Left lung (tissue), 10 donors: ENCODE measurements around the gene AGMAT. TPM values are rescaled to one million over a fixed set of nuclear protein-coding genes. Genes with fewer than 3 reads are reported as not detected.

ENCODE experiments used
- ATAC-seq: fragments of 200-7000 bp; cut with Tn5 transposase; one replicate; pipeline ENCODE4 v1.9.1; 2020; ENCODE audit warnings: moderate library complexity
- DNase-seq, 4 donors: peaks; one replicate each; pipeline ENCODE4 v3.0.0-alpha.2; 2013 to 2020
- H3K27ac ChIP-seq, 2 donors: fragments of 200-600 bp; sonication (generic) in 1 of 2; one replicate each; pipeline versions ENCODE4 v1.5.0 to v1.8.0; 2020 to 2021
- H3K27me3 ChIP-seq, 2 donors: fragments of 200-600 bp; sonication (generic) in 1 of 2; one replicate each; pipeline versions ENCODE4 v1.5.0 to v1.8.0; 2020 to 2021
- H3K36me3 ChIP-seq, 2 donors: fragments of 200-600 bp; sonication (generic) in 1 of 2; one replicate each; pipeline versions ENCODE4 v1.5.0 to v1.8.0; 2020 to 2021
- H3K4me1 ChIP-seq, 2 donors: fragments of 200-600 bp; one replicate each; pipeline ENCODE4 v1.8.0; 2021
- H3K4me3 ChIP-seq, 2 donors: fragments of 200-600 bp; sonication (generic) in 1 of 2; one replicate each; pipeline versions ENCODE4 v1.5.0 to v1.8.0; 2020 to 2021; ENCODE audit warnings: mild to moderate bottlenecking in 1 of 2
- H3K9me3 ChIP-seq, 2 donors: fragments of 200-600 bp; sonication (generic) in 1 of 2; one replicate each; pipeline versions ENCODE4 v1.5.0 to v1.8.0; 2020 to 2021
- intact Hi-C, 2 donors: fragments of 100-400 bp; cut with DNase I; formaldehyde crosslinking; loops; one replicate each; pipeline versions ENCODE4 v1.11.2 to v1.14.2; 2022
- polyA plus RNA-seq, 6 donors: library from polyadenylated mRNA; unstranded; fragments of 120-200 nt; gene quantifications; one replicate each; pipeline ENCODE4 v1.2.1, GENCODE V29; 2013; ENCODE audit not compliant: insufficient read length in 6 of 6
- total RNA-seq, 2 donors: library from RNA; stranded (reverse); fragmentation: NEBNext Ultra II Directional; extraction: Animal tissue kit (Norgen Biotek cat#: 25700); gene quantifications; one replicate each; pipeline ENCODE4 v1.2.1, GENCODE V29; 2021
- TF ChIP-seq, protein P1 (sequence below), 2 donors: fragments of 200-600 bp; sonication (generic) in 1 of 2; IDR thresholded peaks; one replicate each; pipeline versions ENCODE4 v1.5.0 to v1.8.0; 2021; ENCODE audit warnings: antibody characterized with exemption in 2 of 2
- donor health status: DM: no; HTN: yes; CAD: no.
- donor health status: DM: no; HTN: no; CAD: no.

The AGMAT gene
- total and polyA plus RNA-seq, 8 donors = 0.35 to 1.1 (median 0.72) TPM

DNA sequence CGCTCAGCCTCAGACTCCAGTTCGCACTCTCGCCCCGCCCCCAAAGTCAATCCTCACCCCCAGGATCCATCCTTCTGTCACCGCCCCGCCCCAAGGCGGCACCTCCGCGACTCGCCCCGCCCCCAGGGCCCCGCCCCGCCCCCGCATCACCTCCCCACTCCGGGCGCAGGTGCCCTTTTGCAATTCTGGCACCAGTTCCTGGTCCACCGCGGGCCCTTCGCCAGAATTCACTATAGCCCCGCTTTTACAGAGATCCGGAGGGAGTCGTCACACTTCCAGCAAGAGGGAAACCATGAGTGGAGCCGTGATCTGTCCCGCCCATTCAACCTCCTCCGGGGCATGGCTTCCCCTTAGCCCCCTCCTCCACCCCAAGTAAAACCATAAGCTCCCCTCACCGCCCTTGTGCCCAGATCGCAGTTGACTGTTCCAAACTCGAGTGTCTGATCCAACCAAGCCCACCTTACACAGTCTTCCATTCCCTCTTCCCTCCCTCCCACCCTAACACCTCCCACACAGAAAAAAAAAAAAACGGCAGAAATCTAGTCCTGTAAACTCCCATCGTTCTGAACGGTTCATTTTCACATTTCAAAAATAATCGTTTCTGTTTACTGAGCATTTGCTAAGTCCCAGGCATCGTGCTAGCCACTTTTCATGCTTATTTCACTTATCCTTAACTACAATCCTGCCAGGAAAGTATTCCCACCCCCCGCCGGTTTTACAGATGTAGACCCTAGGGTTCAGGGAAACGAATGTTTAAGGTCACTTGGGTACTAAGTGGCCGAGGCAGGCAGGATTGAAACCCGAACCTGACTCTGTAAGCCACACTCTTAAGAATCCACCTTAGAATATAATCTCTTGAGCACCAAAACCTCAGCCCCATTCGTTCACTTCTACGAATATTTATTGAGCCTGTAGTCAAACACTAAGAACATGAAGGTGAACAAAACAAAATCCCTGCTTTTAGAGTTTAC lies 59.5 kb downstream of the AGMAT start:
- Histone ChIP-seq H3K4me1 (peaks cover 11 to 40% of the 10 kb centered on the region in 2 donors), H3K27ac (peak overlapping the region; percentile 89 to 91), H3K27me3 (no peaks in the 10 kb centered on the region), H3K9me3 (no peaks in the 10 kb centered on the region), H3K36me3 (peaks cover 0 to under 1% of the 10 kb centered on the region in 2 donors), H3K4me3 (peak overlapping the region; percentile 32 to 69)
- DNase-seq = peak in 3 of 4 donors; percentile 31 to 99 (median 98)
- intact Hi-C loops = no loop called here
- TF ChIP-seq, protein P1, sequence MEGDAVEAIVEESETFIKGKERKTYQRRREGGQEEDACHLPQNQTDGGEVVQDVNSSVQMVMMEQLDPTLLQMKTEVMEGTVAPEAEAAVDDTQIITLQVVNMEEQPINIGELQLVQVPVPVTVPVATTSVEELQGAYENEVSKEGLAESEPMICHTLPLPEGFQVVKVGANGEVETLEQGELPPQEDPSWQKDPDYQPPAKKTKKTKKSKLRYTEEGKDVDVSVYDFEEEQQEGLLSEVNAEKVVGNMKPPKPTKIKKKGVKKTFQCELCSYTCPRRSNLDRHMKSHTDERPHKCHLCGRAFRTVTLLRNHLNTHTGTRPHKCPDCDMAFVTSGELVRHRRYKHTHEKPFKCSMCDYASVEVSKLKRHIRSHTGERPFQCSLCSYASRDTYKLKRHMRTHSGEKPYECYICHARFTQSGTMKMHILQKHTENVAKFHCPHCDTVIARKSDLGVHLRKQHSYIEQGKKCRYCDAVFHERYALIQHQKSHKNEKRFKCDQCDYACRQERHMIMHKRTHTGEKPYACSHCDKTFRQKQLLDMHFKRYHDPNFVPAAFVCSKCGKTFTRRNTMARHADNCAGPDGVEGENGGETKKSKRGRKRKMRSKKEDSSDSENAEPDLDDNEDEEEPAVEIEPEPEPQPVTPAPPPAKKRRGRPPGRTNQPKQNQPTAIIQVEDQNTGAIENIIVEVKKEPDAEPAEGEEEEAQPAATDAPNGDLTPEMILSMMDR (IDR thresholded peaks at IDR 0.05) = no peak
- peak; percentile 71 for ATAC-seq

DNA sequence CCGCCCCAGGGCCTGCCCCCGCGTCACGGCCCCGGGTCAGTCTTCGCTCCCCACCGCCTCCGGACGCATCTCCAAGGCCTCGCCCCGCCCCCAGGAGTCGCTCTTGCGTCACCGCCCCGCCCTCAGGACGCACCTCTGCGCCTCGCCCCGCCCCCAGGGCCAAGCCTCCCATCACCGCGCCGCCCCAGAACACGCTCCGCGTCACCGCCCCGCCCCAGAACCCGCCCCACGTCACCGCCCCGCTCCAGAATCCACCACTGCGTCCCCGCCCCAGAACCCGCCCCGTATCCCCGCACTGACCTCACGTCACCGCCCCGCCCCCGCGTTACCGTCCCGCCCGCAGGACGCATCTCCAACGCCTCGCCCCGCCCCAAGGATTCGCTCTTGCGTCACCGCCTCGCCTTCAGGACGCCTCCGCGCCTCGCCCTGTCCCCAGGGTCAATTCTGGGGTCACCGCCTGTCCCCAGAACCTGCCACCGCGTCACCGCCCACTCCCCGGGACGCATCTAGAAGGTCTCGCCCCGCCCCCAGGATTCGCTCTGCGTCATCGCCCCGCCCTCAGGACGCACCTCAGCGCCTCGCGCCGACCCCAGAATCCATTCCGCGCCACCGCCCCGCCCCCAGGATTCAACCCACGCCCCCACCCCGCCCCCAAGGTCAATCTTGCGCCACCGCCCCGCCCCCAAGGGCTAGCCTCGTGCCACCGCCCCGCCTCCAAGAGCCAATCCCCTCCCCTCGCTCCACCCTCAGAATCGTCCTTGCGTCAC lies 60.4 kb downstream of the AGMAT start:
- no peaks in the 10 kb centered on the region for H3K27me3 ChIP-seq
- H3K9me3 ChIP-seq = no peaks in the 10 kb centered on the region
- TF ChIP-seq, protein P1 (IDR thresholded peaks at IDR 0.05) = no peak
- H3K27ac ChIP-seq = peak overlapping the region; percentile 91 to 93
- intact Hi-C loops = no loop called here
- ATAC-seq (peak; percentile 73), DNase-seq (peak; percentile 96 to 100 (median 100))
- peaks cover 11 to 40% of the 10 kb centered on the region in 2 donors for H3K4me1 ChIP-seq
- H3K4me3 ChIP-seq = peak overlapping the region; percentile 63 to 69
- H3K36me3 ChIP-seq = no peaks in the 10 kb centered on the region

DNA sequence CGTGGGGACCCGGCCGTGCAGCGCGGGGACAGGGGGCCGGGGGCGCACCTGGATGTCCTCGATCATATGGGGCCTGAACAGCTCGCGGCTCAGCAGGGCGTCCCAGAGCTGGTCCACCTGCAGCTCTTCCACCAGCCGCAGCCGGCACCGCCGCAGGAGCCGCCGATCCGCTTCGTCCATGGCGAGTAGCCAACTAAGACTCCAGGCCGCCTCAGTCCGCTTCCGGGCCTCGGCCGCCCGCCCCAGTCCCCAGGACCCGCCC lies 60.9 kb downstream of the AGMAT start, which contains the start of gene CASP9:
Gene CASP9, minus strand, starts transcription at position 195 of the 262 bp plus-strand sequence. Its CDS starts 15 bp downstream, at position 180.
- peaks cover 11 to 40% of the 10 kb centered on the region in 2 donors for H3K4me1 ChIP-seq
- no peaks in the 10 kb centered on the region for H3K27me3 ChIP-seq
- intact Hi-C loops = no loop called here
- no peak for ATAC-seq
- H3K4me3 ChIP-seq = peak within 1 kb of the TSS; percentile 63 to 69
- no peaks in the 10 kb centered on the region for H3K9me3 ChIP-seq
- TF ChIP-seq, protein P1 (IDR thresholded peaks at IDR 0.05) = peak in 1 of 2 donors; percentile 13
- H3K36me3 ChIP-seq = no peaks in the 10 kb centered on the region
- DNase-seq = no peak
- peak within 1 kb of the TSS; percentile 91 to 93 for H3K27ac ChIP-seq

DNA sequence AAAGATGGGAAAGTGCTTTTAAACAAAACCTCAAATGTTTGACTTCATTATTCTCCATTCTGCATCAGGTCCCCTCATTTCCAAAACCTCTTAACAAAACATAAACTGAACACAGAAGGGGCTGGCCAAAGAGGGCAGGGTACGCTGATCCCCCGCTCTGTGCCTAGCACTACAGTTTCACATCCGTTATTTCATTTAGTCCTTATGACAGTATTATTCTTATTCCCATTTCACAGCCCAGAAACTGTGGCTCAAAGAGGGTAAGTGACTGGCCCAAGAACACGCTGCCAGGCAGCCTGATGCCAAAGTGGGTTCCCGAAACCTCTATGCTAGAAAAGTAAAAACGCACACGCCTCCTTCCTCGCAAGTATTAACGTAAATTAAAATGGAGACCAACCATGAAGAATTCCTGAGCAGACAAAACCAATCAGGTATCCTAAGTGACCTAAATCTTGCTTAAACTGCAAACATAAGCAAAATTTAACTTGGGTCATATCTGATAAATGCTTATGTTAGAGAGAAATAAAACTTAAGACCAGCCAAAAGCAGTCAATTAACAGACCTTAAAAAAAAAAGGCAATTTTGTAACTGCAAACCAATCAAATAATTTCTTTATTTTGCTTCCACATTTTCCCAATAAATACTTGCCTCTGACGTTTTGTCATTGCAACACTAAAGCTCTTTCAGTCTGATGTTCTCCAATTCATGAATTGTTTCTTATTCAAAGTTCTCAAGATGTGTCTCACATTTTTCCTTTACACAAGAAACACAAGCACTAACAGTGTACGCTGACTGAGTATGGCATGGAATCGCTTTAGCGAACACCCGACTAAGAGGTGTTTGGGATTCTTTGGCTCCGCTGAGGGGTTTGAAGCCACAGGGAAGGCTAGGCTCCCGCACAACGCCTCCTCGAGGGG lies 61.5 kb downstream of the AGMAT start:
- DNase-seq (peak in 1 of 4 donors; percentile 42), ATAC-seq (no peak)
- peak overlapping the region; percentile 91 to 92 for H3K27ac ChIP-seq
- TF ChIP-seq, protein P1 (IDR thresholded peaks at IDR 0.05) = no peak
- peak overlapping the region; percentile 63 to 69 for H3K4me3 ChIP-seq
- intact Hi-C loops = no loop called here
- H3K9me3 ChIP-seq = no peaks in the 10 kb centered on the region
- H3K27me3 ChIP-seq = no peaks in the 10 kb centered on the region
- H3K36me3 ChIP-seq = no peaks in the 10 kb centered on the region
- H3K4me1 ChIP-seq = peaks cover 11 to 38% of the 10 kb centered on the region in 2 donors
